H1 (cell line): ENCODE measurements around the gene PASK. TPM values are rescaled to one million over a fixed set of nuclear protein-coding genes. Genes with fewer than 3 reads are reported as not detected.

Source experiments
- CTCF ChIA-PET: fragments of 300-600 bp; sonication (Branson Sonifier 250); formaldehyde crosslinking; loops from one replicate; lab custom pipeline; 2021; ENCODE audit not compliant: partially characterized antibody; lab: Charles Lee
- POLR2A ChIA-PET: fragments of 300-600 bp; sonication (Branson Sonifier 250); formaldehyde crosslinking; loops from one replicate; lab custom pipeline; 2021; ENCODE audit warnings: inconsistent platforms; ENCODE audit not compliant: partially characterized antibody; lab: Charles Lee
- DNase-seq, 2 experiments: peaks; one replicate each; pipeline versions ENCODE4 v3.0.0 to v3.0.0-alpha.2; 2010 to 2022; ENCODE audit warnings: low spot score in 2 of 2, low read depth in 1 of 2, mixed read lengths in 1 of 2
- FAIRE-seq: peaks from 2 replicates; lab custom pipeline; 2011; peaks lifted over from hg19 to GRCh38; lab: Jason Lieb, UNC
- H2AFZ ChIP-seq: 2 replicates; pipeline ENCODE4 v1.8.1; 2012; ENCODE audit warnings: low read length, inconsistent platforms
- H2AK5ac ChIP-seq: 2 replicates; pipeline ENCODE4 v1.6.1; 2013; ENCODE audit warnings: low read depth, low read length
- H2BK120ac ChIP-seq: replicated peaks from 2 replicates; pipeline ENCODE3; 2013; ENCODE audit warnings: low read depth, low read length, inconsistent platforms
- H2BK12ac ChIP-seq: 2 replicates; pipeline ENCODE4 v1.6.1; 2013; ENCODE audit warnings: low read depth, low read length
- H2BK15ac ChIP-seq: 2 replicates; pipeline ENCODE4 v1.6.1; 2013; ENCODE audit warnings: low read length
- H2BK20ac ChIP-seq: 2 replicates; pipeline ENCODE4 v1.6.1; 2013; ENCODE audit warnings: low read length
- H2BK5ac ChIP-seq: 2 replicates; pipeline ENCODE4 v1.6.1; 2013; ENCODE audit warnings: low read depth, low read length
- H3K14ac ChIP-seq: 2 replicates; pipeline ENCODE4 v1.6.1; 2013; ENCODE audit warnings: inconsistent platforms; ENCODE audit not compliant: insufficient read length
- H3K18ac ChIP-seq: 2 replicates; pipeline ENCODE4 v1.6.1; 2013; ENCODE audit warnings: low read length; ENCODE audit errors: extremely low read depth
- H3K23ac ChIP-seq: 2 replicates; pipeline ENCODE4 v1.6.1; 2013; ENCODE audit warnings: inconsistent platforms; ENCODE audit not compliant: insufficient read length
- H3K23me2 ChIP-seq: 2 replicates; pipeline ENCODE4 v1.6.1; 2013; ENCODE audit warnings: low read depth, low read length
- H3K27ac ChIP-seq: 2 replicates; pipeline ENCODE4 v1.6.1; 2011; ENCODE audit warnings: low read depth, low read length, inconsistent platforms
- H3K27me3 ChIP-seq, 4 experiments: replicated peaks in 1 of 4; 1 replicate in 1 of 4; 2 replicates in 3 of 4; pipeline versions ENCODE4 v1.6.1 to v1.8.1; 2011 to 2013; ENCODE audit warnings: low read length in 3 of 4, mild to moderate bottlenecking in 3 of 4, inconsistent platforms in 2 of 4, mixed read lengths in 2 of 4, moderate library complexity in 1 of 4; ENCODE audit not compliant: control insufficient read depth in 3 of 4, insufficient read depth in 3 of 4; ENCODE audit errors: extremely low read depth in 1 of 4
- H3K36me3 ChIP-seq, 4 experiments: 2 replicates each; pipeline versions ENCODE4 v1.6.1 to v1.8.1; 2011 to 2013; ENCODE audit warnings: mild to moderate bottlenecking in 4 of 4, low read length in 3 of 4, moderate library complexity in 2 of 4, control low read depth in 1 of 4, inconsistent platforms in 1 of 4; ENCODE audit not compliant: insufficient read depth in 4 of 4, control insufficient read depth in 2 of 4
- H3K4ac ChIP-seq: replicated peaks from 2 replicates; pipeline ENCODE3; 2013; ENCODE audit warnings: low read length, low read depth, mixed read lengths, inconsistent platforms; ENCODE audit not compliant: insufficient read length
- H3K4me1 ChIP-seq, 4 experiments: replicated peaks in 1 of 4; 1 replicate in 1 of 4; 2 replicates in 3 of 4; pipeline versions ENCODE4 v1.6.1 to v1.8.1; 2011 to 2013; ENCODE audit warnings: low read length in 3 of 4, inconsistent platforms in 2 of 4, mixed read lengths in 1 of 4; ENCODE audit not compliant: insufficient read depth in 4 of 4, control insufficient read depth in 3 of 4
- H3K4me2 ChIP-seq, 2 experiments: 2 replicates each; pipeline versions ENCODE4 v1.6.1 to v1.8.1; 2011 to 2013; ENCODE audit warnings: low read depth in 2 of 2, low read length in 2 of 2, control low read depth in 1 of 2, inconsistent platforms in 1 of 2, mild to moderate bottlenecking in 1 of 2; ENCODE audit not compliant: insufficient read depth in 1 of 2
- H3K4me3 ChIP-seq, 4 experiments: fragments of 200-600, 300-600 bp in 1 of 4; sonication (generic), shearing (Covaris generic), sonication (Bioruptor Twin) in 1 of 4; 2 replicates each; pipeline versions ENCODE4 v1.5.1 to v1.8.1; 2011 to 2016; ENCODE audit warnings: low read length in 4 of 4, low read depth in 3 of 4, control low read depth in 2 of 4, inconsistent platforms in 2 of 4, mild to moderate bottlenecking in 2 of 4, mixed read lengths in 1 of 4, moderate library complexity in 1 of 4; ENCODE audit not compliant: insufficient read depth in 2 of 4; ENCODE audit errors: extremely low read depth in 1 of 4
- H3K56ac ChIP-seq: replicated peaks from 2 replicates; pipeline ENCODE3; 2013; ENCODE audit warnings: low read depth, mild to moderate bottlenecking, mixed read lengths, low read length, inconsistent platforms; ENCODE audit not compliant: insufficient read length
- H3K79me1 ChIP-seq: 2 replicates; pipeline ENCODE4 v1.6.1; 2013; ENCODE audit warnings: low read depth, low read length, control low read depth
- H3K79me2 ChIP-seq, 2 experiments: 2 replicates each; pipeline versions ENCODE4 v1.6.1 to v1.8.1; 2012 to 2013; ENCODE audit warnings: low read length in 2 of 2, mild to moderate bottlenecking in 2 of 2, inconsistent platforms in 1 of 2; ENCODE audit not compliant: insufficient read depth in 2 of 2, control insufficient read depth in 1 of 2
- H3K9ac ChIP-seq, 4 experiments: replicated peaks in 1 of 4; 1 replicate in 1 of 4; 2 replicates in 3 of 4; pipeline versions ENCODE4 v1.6.1 to v1.8.1; 2011 to 2013; ENCODE audit warnings: low read depth in 3 of 4, low read length in 3 of 4, control low read depth in 2 of 4, mild to moderate bottlenecking in 2 of 4, moderate library complexity in 2 of 4, inconsistent platforms in 1 of 4; ENCODE audit errors: extremely low read depth in 1 of 4
- H3K9me3 ChIP-seq, 2 experiments: 2 replicates each; pipeline versions ENCODE4 v1.6.1 to v1.8.1; 2012 to 2013; ENCODE audit warnings: mild to moderate bottlenecking in 2 of 2, moderate library complexity in 2 of 2, control low read depth in 1 of 2, inconsistent platforms in 1 of 2, low read depth in 1 of 2, low read length in 1 of 2, mixed read lengths in 1 of 2; ENCODE audit not compliant: insufficient read depth in 2 of 2
- H4K20me1 ChIP-seq, 2 experiments: replicated peaks in 1 of 2; 2 replicates each; pipeline versions ENCODE3 to v1.8.1; 2011 to 2013; ENCODE audit warnings: inconsistent platforms in 2 of 2, low read length in 2 of 2, mild to moderate bottlenecking in 1 of 2; ENCODE audit not compliant: insufficient read depth in 2 of 2, control insufficient read depth in 1 of 2
- H4K5ac ChIP-seq: 2 replicates; pipeline ENCODE4 v1.6.1; 2013; ENCODE audit warnings: low read length, low read depth, mixed read lengths, inconsistent platforms; ENCODE audit not compliant: insufficient read length
- H4K8ac ChIP-seq: 2 replicates; pipeline ENCODE4 v1.8.0; 2013; ENCODE audit warnings: mild to moderate bottlenecking, moderate library complexity, low read length, inconsistent platforms; ENCODE audit not compliant: insufficient read depth; ENCODE audit errors: extremely low read depth
- H4K91ac ChIP-seq: replicated peaks from 2 replicates; pipeline ENCODE3; 2013; ENCODE audit warnings: low read length, mixed read lengths, inconsistent platforms; ENCODE audit not compliant: insufficient read length
- CEBPB ChIP-seq: IDR thresholded peaks from 2 replicates; pipeline ENCODE4 v1.6.1; 2012; ENCODE audit warnings: low read depth, low read length
- CHD1 ChIP-seq: IDR thresholded peaks from 2 replicates; pipeline ENCODE4 v1.6.1; 2012; ENCODE audit warnings: low read depth, low read length, improper control_type of control experiment
- CREB1 ChIP-seq: IDR thresholded peaks from 2 replicates; pipeline ENCODE4 v1.6.1; 2012; ENCODE audit warnings: inconsistent platforms
- CTBP2 ChIP-seq: IDR thresholded peaks from 2 replicates; pipeline ENCODE4 v1.7.0; 2011; ENCODE audit warnings: borderline replicate concordance, mild to moderate bottlenecking, moderate library complexity, mixed read lengths, low read length; ENCODE audit not compliant: insufficient read depth, insufficient read length
- GABPA ChIP-seq: IDR thresholded peaks from 2 replicates; pipeline ENCODE4 v1.6.1; 2011; ENCODE audit warnings: mild to moderate bottlenecking, low read length, moderate library complexity, borderline replicate concordance; ENCODE audit not compliant: insufficient read depth
- NANOG ChIP-seq: IDR thresholded peaks from 2 replicates; pipeline ENCODE4 v1.6.1; 2011; ENCODE audit warnings: low read length, low read depth, mild to moderate bottlenecking, inconsistent platforms; ENCODE audit not compliant: insufficient read depth, poor library complexity, severe bottlenecking
- POLR2AphosphoS5 ChIP-seq: IDR thresholded peaks from 2 replicates; pipeline ENCODE4 v1.6.1; 2011; ENCODE audit warnings: low read depth, low read length
- POU5F1 ChIP-seq: IDR thresholded peaks from 2 replicates; pipeline ENCODE4 v1.6.1; 2011; ENCODE audit warnings: low read depth, mild to moderate bottlenecking, low read length, moderate library complexity
- RAD21 ChIP-seq, 2 experiments: IDR thresholded peaks in 1 of 2; conservative IDR thresholded peaks in 1 of 2; 2 replicates each; pipeline ENCODE4 v1.6.1; 2011; ENCODE audit warnings: low read depth in 2 of 2, low read length in 2 of 2, improper control_type of control experiment in 1 of 2, inconsistent platforms in 1 of 2, mild to moderate bottlenecking in 1 of 2, moderate library complexity in 1 of 2
- RFX5 ChIP-seq: IDR thresholded peaks from 2 replicates; pipeline ENCODE4 v1.6.1; 2011; ENCODE audit warnings: low read depth, low read length, improper control_type of control experiment, borderline replicate concordance
- SP4 ChIP-seq: IDR thresholded peaks from 2 replicates; pipeline ENCODE4 v1.6.1; 2012; ENCODE audit warnings: low read length, inconsistent platforms
- SUZ12 ChIP-seq: fragments of 200-600 bp; sonication (generic); IDR thresholded peaks from 2 replicates; pipeline ENCODE4 v1.6.1; 2012; ENCODE audit warnings: mild to moderate bottlenecking, inconsistent platforms, low read length, moderate library complexity, mixed read lengths
- WGBS, 2 experiments: shearing (Covaris generic) in 1 of 2; methylation state at CpG; one replicate each; pipeline versions ENCODE4 v1.1.6 to v1.1.7; 2013 to 2015; ENCODE audit warnings: low lambda C conversion rate in 2 of 2, mixed read lengths in 2 of 2, inconsistent platforms in 1 of 2, low coverage in 1 of 2, missing lambda C conversion rate in 1 of 2; ENCODE audit not compliant: insufficient replicate concordance in 2 of 2, insufficient coverage in 1 of 2, insufficient read length in 1 of 2; ENCODE audit errors: extremely low coverage in 1 of 2, missing lambda C conversion rate in 1 of 2; 5-methylcytosine and 5-hydroxymethylcytosine counted together
- polyA plus RNA-seq, 7 experiments: library from polyadenylated mRNA; depleted of rRNA in 3 of 7; stranded (reverse) in 5 of 7; unstranded in 2 of 7; fragments of >200 nt in 5 of 7; fragments of 200-250 nt in 2 of 7; gene quantifications; 1 replicate in 5 of 7; 2 replicates in 1 of 7; 4 replicates in 1 of 7; pipeline versions ENCODE4 v1.2.1 to v1.2.3, GENCODE V29; 2011 to 2013; ENCODE audit warnings: missing spikeins in 2 of 7, mixed read lengths in 2 of 7
- total RNA-seq: library from RNA; stranded (reverse); fragmentation: NEBNext Ultra II Directional; extraction: Animal tissue kit (Norgen Biotek cat#: 25700); gene quantifications from 2 replicates; pipeline ENCODE4 v1.2.1, GENCODE V29; 2021

Gene PASK
- total and polyA plus RNA-seq, 2 of the 8 experiments (the other 6 are each of a cell fraction or from before 2014, with no cell fraction given): 20.5 to 66.1 TPM

- H3K23ac ChIP-seq: no peak overlapping the region
- no peaks in the 10 kb centered on the region for H3K79me2 ChIP-seq
- H3K4me1 ChIP-seq: no peaks in the 10 kb centered on the region
- no peak overlapping the region for H3K4me2 ChIP-seq
- POLR2A ChIA-PET: interaction anchor here (0.6 to 1.7 kb wide), 2 partner anchors 15 to 375 kb away, joined by 5 read pairs; no protein-coding TSS in a partner anchor
- H2AFZ ChIP-seq: no peak overlapping the region
- CTCF ChIA-PET: interaction anchor here (0.6 to 0.8 kb wide), 2 partner anchors 15 to 33 kb away, joined by 3 to 5 read pairs; no protein-coding TSS in a partner anchor
- H4K91ac ChIP-seq: no peak overlapping the region
- no peak overlapping the region for H3K9ac ChIP-seq
- DNase-seq (no peak), FAIRE-seq (no peak)
- no peak overlapping the region for H2BK12ac ChIP-seq
- H3K36me3 ChIP-seq: peaks cover 0 to 29% (median 6%) of the 10 kb centered on the region in 4 experiments; a peak in 4 of 8 replicates
- H3K4ac ChIP-seq: no peak overlapping the region
- no peaks in the 10 kb centered on the region for H3K27me3 ChIP-seq
- no peak overlapping the region for H3K56ac ChIP-seq
- H3K14ac ChIP-seq: no peak overlapping the region
- H3K27ac ChIP-seq: no peak overlapping the region
- no peak overlapping the region for H4K5ac ChIP-seq
- H2BK20ac ChIP-seq: no peak overlapping the region
- no peak overlapping the region for H2BK15ac ChIP-seq
- no peak overlapping the region for H2BK120ac ChIP-seq
- H3K18ac ChIP-seq: no peak overlapping the region
- no peaks in the 10 kb centered on the region; the same call in 1 of the 2 replicates for H3K23me2 ChIP-seq
- no peak overlapping the region for H2AK5ac ChIP-seq
- WGBS, 2 experiments: 86% methylated on average over 19 of the region's 19 CpGs; no CpG with 5 or more reads in 1 of the 2 experiments
- peaks cover 3 to 6% of the 10 kb centered on the region in 2 experiments for H4K20me1 ChIP-seq
- H4K8ac ChIP-seq: no peak overlapping the region
- no peak overlapping the region; the same call in 1 of the 2 replicates for H2BK5ac ChIP-seq
- no peaks in the 10 kb centered on the region; the same call in 1 of the 2 replicates for H3K79me1 ChIP-seq
- no peak overlapping the region for H3K4me3 ChIP-seq
- H3K9me3 ChIP-seq: no peaks in the 10 kb centered on the region
- no peak for TF ChIP-seq SUZ12
- TF ChIP-seq RAD21 (IDR thresholded peaks at IDR 0.05 in 1 of 2, conservative IDR thresholded peaks at IDR 0.05 in 1 of 2; ENCODE audit: low read depth in 2 of 2, low read length in 2 of 2): no peak
- TF ChIP-seq RFX5: no peak
- TF ChIP-seq CREB1: no peak
- no peak for TF ChIP-seq CHD1
- TF ChIP-seq GABPA: no peak
- TF ChIP-seq SP4: no peak
- TF ChIP-seq CTBP2: no peak
- TF ChIP-seq POU5F1: no peak
- no peak for TF ChIP-seq CEBPB
- no peak for TF ChIP-seq POLR2AphosphoS5
- no peak for TF ChIP-seq NANOG
Observed at GRCh38 chr2:241110607-241111439, 38.4 kb downstream of the PASK start.
